Measurements from ENCODE around the gene PPP1R14C.

The PPP1R14C gene

GRCh38 chr6:150150458-150150820, 7.6 kb downstream of the PPP1R14C start:
- DNase-seq (ENCODE audit: extremely low read depth, low read depth) = no peak
- no peak overlapping the region for H3K4me3 ChIP-seq (replicated peaks; ENCODE audit: low read depth, low read length)
- TF ChIP-seq CTCF (IDR thresholded peaks at IDR 0.05; ENCODE audit: low read depth, low read length, missing control alignments) = no peak

DNA sequence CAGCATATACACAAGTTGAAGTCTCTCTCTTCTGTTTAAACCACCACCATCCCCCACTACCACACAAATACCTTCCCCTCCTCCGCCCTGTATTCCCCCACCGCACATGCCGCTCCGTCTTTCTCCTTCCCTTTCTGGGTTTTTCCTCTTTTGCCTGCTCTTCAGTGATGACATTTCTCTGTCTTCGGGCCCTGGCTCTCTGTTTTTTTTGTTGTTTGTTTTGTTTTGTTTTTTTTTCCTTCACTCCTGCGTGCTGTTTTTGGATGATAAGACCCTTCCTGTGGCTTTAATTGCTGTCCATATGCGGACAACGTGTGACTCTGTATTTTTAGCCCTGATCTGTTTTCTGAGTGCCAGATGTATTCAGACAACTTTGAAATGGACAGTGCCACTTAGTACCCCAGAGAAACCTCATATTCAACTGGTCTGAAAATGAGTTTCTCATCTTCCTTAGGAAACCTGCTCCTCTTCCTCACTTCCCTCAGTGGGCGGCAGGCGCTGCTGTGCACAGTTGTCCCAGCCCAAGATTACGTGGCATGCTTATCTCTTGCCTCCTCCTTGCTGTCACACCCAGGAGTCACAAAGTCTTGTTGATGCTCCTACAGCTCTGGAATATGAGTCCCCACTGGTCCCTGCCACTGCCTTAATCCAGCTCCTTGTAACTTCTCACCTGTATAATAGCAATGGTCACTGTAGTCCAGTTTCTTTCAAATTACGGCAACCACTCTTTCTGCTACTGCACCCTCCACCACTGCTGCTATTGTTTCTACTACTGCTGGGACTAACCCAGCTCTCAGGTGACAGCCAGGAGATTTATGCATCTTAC, 8.2 kb downstream of the PPP1R14C start:
- H3K4me3 ChIP-seq (replicated peaks; ENCODE audit: low read depth, low read length) = no peak overlapping the region
- no peak for DNase-seq (ENCODE audit: extremely low read depth, low read depth)
- no peak for TF ChIP-seq CTCF (IDR thresholded peaks at IDR 0.05; ENCODE audit: low read depth, low read length, missing control alignments)

- no peak for TF ChIP-seq CTCF (IDR thresholded peaks at IDR 0.05; ENCODE audit: low read depth, low read length, missing control alignments)
- DNase-seq (ENCODE audit: extremely low read depth, low read depth) = no peak
- no peak overlapping the region for H3K4me3 ChIP-seq (replicated peaks; ENCODE audit: low read depth, low read length)
Observed at GRCh38 chr6:150152891-150153876, 10.3 kb downstream of the PPP1R14C start.

- no peak overlapping the region for H3K4me3 ChIP-seq (replicated peaks; ENCODE audit: low read depth, low read length)
- DNase-seq (ENCODE audit: extremely low read depth, low read depth) = no peak
- TF ChIP-seq CTCF (IDR thresholded peaks at IDR 0.05; ENCODE audit: low read depth, low read length, missing control alignments) = no peak
Observed at GRCh38 chr6:150153905-150154492, 11.2 kb downstream of the PPP1R14C start.

GRCh38 chr6:150156460-150156859, 13.6 kb downstream of the PPP1R14C start:
- no peak for DNase-seq (ENCODE audit: extremely low read depth, low read depth)
- TF ChIP-seq CTCF (IDR thresholded peaks at IDR 0.05; ENCODE audit: low read depth, low read length, missing control alignments) = no peak
- no peak overlapping the region for H3K4me3 ChIP-seq (replicated peaks; ENCODE audit: low read depth, low read length)

DNA sequence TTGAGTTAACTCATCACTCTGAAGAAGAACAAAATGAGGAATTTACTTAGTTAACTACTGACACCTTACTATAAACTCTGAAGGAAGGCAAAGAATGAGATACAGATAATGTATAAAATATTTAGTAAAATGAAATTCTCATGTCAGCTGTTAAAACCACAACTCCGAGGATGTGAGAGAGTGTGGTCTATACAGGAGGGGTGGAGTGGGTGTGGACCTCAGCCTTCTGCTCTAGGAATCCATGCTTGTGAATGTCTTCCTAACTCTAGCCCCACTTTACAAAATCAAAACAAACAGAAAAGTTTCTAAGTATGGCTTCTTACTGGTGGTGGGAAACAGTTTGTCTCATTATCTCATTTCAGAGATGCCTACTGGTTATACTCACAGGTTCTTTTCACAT, 14.2 kb downstream of the PPP1R14C start:
- no peak for TF ChIP-seq CTCF (IDR thresholded peaks at IDR 0.05; ENCODE audit: low read depth, low read length, missing control alignments)
- H3K4me3 ChIP-seq (replicated peaks; ENCODE audit: low read depth, low read length) = no peak overlapping the region
- DNase-seq (ENCODE audit: extremely low read depth, low read depth) = no peak

Measured in HFF-Myc (cell line).